ENCODE results near the gene MSLN. TPM values are rescaled to one million over a fixed set of nuclear protein-coding genes. Genes with fewer than 3 reads are reported as not detected.

Gene MSLN
- total RNA-seq, 1 donor from 2014 or later = 1.3 TPM

- no peak for DNase-seq (ENCODE audit: low read depth)
Observed at GRCh38 chr16:722835-723633, 37.5 kb upstream of the MSLN start.

DNA sequence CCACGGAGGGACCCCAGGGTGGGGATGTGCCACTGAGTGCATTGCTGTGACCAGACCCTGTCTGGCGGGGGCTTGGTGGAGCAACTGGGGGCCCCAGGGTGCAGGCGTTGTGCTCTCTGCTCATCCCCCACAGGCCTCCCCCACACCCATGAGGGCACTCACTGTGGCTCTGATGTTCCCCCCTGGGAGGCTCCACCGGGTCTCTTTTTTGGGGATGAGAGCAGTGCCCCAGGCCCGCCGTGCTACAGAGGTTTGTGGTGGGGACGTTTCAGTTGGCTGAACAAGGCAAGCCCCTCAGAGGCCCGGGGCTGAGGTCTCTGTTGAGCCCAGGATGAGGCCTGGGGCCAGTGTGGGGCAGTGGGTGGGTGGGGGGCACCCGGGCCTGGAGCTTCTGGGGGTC lies 36.8 kb upstream of the MSLN start:
- DNase-seq (ENCODE audit: low read depth) = no peak

DNA sequence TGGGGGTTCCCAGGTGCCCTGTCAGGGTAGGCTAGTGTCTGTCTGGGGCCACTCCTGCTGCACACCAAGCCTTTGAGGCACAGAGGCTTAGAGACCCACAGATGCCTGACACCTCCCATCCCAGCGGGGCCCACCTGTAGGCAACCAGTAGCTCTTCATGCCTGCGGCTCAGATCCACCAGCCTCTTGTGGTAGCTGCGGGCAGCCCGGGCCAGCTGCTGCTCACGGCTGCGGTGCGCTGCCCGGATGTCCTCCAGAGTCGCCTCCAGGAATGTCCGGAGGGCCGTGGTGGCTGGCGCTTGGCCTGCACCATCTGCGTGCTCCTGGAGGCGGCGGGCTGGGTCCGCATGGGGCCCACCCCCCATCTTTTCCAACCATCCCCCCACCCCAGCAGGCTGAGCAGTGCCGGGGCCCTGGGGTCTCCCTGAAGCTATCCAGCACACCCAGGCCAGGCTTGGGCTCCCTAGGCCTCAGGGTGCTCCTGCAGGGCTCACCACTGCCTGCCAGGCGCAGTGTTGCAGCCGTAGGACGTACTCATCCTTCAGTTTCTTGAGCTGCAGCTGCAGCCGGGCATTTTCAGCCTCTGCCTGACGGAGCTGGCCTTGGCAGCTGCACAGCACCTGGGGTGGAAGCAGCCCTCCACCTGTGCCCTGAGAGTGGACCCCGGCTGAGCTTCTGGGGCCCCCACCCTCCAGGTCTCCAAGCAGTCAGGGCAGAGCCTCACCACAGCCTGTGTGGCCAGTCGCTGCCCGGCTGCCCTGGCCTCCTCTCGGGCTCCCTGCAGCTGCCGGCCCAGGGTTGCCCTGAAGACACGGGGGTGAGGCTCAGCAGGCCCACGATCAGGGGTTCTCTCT lies 36.1 kb upstream of the MSLN start:
- no peak for DNase-seq (ENCODE audit: low read depth)

DNA sequence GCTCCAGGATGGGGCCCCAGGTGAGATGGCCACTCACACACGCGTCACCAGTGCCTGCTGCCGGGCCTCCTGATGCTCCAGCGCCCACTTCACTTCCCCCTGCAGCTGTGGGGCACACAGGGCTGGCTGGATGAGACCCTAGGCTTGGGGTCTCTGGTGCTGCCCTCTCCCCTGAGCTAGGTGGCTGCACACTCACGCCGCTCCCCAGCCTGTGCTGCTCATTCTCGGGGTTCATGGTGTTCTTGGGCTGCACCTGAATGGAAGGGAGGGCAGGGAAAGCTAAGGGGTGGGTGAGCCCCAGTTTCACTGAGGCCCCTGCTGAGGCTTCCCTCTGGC lies 35.5 kb upstream of the MSLN start:
- no peak for DNase-seq (ENCODE audit: low read depth)

DNA sequence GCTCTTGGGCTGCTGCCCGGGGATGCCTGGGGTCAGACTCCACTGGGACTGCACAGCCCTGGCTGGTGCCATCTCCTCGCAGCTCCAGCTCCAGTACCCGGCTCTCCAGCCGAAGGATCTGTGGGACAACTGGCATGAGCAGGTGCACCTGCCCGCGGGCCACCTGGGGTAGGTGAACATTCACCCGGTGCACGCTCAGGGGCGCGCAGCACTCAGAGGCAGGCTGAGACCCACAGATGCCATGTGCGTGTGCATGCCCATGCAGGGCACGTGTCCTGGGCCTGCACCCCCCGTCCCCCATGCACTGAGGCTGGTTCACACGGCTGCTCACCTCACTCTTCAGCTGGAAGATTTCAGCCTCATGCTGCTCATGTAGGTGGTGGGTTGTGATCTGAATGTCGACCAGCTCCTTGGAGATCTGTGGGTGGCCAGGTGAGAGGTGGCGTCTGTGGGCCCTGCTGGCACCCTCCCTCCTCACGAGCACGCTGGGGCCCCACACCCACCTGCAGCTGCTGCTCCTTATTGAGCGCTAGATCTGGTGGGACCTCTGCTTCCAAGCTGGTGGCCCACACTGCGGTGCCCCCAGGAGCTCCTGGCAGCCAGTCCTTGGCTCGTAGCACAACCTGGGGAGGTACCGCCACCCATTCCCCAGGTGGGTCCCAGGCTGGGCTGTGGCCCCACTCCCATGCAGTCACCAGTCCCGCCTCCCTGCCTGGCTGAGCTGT lies 34.9 kb upstream of the MSLN start:
- no peak for DNase-seq (ENCODE audit: low read depth)

DNA sequence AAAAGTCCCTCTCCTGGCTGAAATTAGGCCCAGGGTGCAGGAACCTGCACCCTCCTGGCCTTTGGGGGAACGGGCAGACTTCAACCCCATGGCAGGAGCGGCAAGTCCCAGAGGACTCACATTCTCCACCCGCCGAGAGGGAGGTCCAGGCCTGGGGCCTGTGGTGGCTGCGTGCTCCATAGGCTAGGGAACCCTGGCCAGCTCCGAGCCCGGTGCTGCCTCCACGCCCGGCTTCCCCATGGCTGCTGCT lies 34.4 kb upstream of the MSLN start:
- DNase-seq (ENCODE audit: low read depth) = no peak

- no peak for DNase-seq (ENCODE audit: low read depth)
Observed at GRCh38 chr16:726438-727290, 33.9 kb upstream of the MSLN start, which contains the start of the genes CCDC78 and HAGHL. CCDC78 (minus strand) TSS chr16:726443; CDS start chr16:726367, 76 bp downstream. HAGHL (plus strand) TSS chr16:727106; CDS start chr16:727510, 404 bp downstream.

- no peak for DNase-seq (ENCODE audit: low read depth)
Observed at GRCh38 chr16:727291-727977, 33.1 kb upstream of the MSLN start.

- peak; percentile 40 for DNase-seq (ENCODE audit: low read depth)
Observed at GRCh38 chr16:728131-728889, 32.2 kb upstream of the MSLN start.

DNA sequence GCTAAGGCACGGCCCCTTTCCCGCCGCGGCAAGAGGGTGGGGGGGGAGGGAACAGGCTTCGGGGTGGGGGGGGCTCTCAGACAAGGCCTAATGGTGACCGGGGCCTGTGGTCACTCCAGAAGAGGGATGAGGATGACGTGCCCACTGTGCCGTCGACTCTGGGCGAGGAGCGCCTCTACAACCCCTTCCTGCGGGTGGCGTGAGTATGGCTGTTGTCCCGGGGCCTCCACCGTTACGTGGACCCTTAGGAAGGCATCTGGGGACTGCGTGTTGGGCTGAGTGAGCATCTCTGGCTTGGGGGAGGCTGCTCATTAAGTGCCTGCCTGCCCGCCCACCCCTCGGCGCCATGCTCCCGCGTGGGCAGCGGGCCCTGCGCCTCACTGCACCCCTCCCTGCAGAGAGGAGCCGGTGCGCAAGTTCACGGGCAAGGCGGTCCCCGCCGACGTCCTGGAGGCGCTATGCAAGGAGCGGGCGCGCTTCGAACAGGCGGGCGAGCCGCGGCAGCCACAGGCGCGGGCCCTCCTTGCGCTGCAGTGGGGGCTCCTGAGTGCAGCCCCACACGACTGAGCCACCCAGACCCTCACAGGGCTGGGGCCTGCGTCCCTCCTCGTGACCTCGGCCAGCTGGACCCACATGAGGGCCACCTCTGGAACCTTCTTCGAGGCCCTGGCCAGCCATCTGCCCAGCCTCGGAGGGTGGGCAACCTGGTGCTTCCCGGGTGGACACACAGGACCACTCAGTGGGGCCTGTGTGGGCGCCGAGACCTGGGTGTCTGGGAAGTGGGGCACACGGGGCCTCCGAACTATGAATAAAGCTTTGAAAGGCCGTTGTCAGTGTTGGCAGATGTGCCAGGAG lies 31.4 kb upstream of the MSLN start:
- no peak for DNase-seq (ENCODE audit: low read depth)

GRCh38 chr16:729768-730665 lies 30.5 kb upstream of the MSLN start:
- DNase-seq (ENCODE audit: low read depth) = no peak

DNA sequence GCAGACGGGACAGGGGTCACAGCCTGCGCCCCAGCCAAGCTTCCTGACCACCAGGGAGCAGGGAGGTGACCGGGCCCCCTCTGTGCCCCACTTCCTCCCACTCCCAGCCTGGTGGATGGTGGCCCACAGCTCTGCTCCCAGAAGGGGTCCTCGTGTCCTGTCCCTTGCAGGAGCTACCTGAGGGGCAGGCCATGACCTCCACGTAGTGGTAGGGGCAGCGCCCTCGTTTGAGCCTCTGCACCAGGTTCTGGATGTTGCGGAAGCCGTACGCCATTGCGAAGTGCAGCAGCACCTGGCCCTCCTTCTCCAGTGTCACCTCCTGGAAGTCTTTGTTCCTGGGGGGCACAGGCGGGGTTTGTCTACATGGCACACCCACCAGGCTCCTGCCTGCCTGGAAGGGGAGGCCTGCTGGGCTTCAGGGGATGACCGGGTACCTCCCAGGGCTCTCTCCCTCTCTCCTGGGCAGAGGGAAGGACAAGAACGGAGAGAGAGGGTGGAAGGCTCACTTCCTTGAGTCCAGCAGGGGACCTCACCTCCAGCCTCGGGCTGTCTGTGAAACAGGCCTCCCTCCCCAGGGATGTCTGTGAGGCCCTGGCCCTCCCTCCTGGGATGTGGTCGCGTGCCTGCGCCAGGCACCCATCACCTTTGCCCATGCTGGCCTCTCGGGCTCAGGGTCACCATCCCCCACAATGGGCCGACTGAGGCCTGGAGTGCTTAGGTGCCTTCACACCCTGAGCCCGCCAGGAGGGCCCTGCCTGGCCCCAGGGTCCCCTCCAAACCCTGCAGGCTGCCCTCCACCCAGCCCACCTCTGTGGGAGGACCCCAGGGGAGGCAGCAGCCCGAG lies 29.6 kb upstream of the MSLN start:
- no peak for DNase-seq (ENCODE audit: low read depth)

GRCh38 chr16:732332-732731 lies 28.2 kb upstream of the MSLN start:
- DNase-seq (ENCODE audit: low read depth) = no peak

GRCh38 chr16:732936-733335 lies 27.6 kb upstream of the MSLN start:
- no peak for DNase-seq (ENCODE audit: low read depth)

DNA sequence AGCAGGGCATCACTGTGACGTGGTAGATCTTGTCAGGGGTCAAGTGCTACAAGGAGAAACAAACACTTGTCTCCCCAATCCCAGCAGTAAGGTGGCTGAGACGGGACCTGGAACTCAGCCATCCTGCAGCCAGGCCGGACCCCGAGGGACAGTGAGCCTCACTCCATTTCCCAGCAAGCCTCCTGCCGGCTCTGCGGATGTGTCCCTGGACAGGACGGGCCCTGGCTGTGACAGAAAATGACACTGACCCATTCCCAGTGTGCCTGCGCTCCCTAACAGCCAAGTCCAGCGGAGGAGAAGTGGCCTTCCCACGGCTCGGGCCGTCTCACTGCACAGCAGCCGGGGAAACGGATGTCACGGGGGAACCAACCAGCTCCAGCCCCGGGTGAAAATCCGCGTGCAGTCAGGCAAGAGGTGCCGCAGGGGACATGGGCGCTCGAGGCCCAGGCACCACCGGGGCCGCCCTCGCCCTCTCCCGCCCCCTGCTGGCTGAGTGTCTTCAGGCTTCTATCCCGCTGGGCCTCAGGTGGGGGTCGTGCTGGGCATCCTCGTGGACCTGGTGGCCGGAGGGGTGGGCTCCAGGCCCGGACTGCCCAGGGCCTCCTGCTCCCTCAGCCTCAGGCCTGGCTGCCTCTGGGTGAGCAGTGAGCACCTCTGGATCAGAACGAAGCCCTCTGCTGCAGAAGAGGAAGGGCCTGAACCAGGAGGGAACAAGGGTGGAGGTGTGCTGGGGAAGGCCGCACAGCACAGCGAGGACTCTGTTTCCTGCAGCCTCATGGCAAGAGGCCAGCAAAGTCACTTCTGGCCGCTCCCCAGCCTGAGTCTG lies 26.9 kb upstream of the MSLN start:
- no peak for DNase-seq (ENCODE audit: low read depth)

- no peak for DNase-seq (ENCODE audit: low read depth)
Observed at GRCh38 chr16:734208-734980, 26.1 kb upstream of the MSLN start.
